Ishikawa (cell line): ENCODE measurements around the gene SENP7.

Experiments
- CEBPB ChIP-seq: IDR thresholded peaks from 2 replicates; pipeline ENCODE4 v1.6.1; 2012
- CREB1 ChIP-seq: IDR thresholded peaks from 2 replicates; pipeline ENCODE4 v1.6.1; 2012; ENCODE audit warnings: low read depth
- EGR1 ChIP-seq: IDR thresholded peaks from 2 replicates; pipeline ENCODE4 v1.6.1; 2012
- EP300 ChIP-seq: IDR thresholded peaks from 2 replicates; pipeline ENCODE4 v1.6.1; 2012; ENCODE audit warnings: borderline replicate concordance
- FOXM1 ChIP-seq: IDR thresholded peaks from 2 replicates; pipeline ENCODE4 v1.6.1; 2012; ENCODE audit warnings: low read depth, borderline replicate concordance
- MAX ChIP-seq: IDR thresholded peaks from 2 replicates; pipeline ENCODE4 v1.6.1; 2012
- NFIC ChIP-seq: IDR thresholded peaks from 2 replicates; pipeline ENCODE4 v1.6.1; 2012
- RAD21 ChIP-seq: IDR thresholded peaks from 2 replicates; pipeline ENCODE4 v1.6.1; 2012; ENCODE audit warnings: low read depth
- REST ChIP-seq: IDR thresholded peaks from 2 replicates; pipeline ENCODE4 v1.6.1; 2012; ENCODE audit warnings: low read depth, mild to moderate bottlenecking
- TAF1 ChIP-seq: IDR thresholded peaks from 2 replicates; pipeline ENCODE4 v1.6.1; 2012; ENCODE audit warnings: low read depth, mild to moderate bottlenecking
- TCF12 ChIP-seq: IDR thresholded peaks from 2 replicates; pipeline ENCODE4 v1.6.1; 2012; ENCODE audit warnings: low read depth
- TEAD4 ChIP-seq: IDR thresholded peaks from 2 replicates; pipeline ENCODE4 v1.6.1; 2012
- USF1 ChIP-seq: IDR thresholded peaks from 2 replicates; pipeline ENCODE4 v1.6.1; 2012
- YY1 ChIP-seq: IDR thresholded peaks from 2 replicates; pipeline ENCODE4 v1.6.1; 2012; ENCODE audit warnings: low read depth
- ZBTB7A ChIP-seq: IDR thresholded peaks from 2 replicates; pipeline ENCODE4 v1.6.1; 2012; ENCODE audit warnings: low read depth

Gene SENP7

GRCh38 chr3:101512646-101513418, at the start of gene SENP7:
Gene SENP7 (minus strand): TSS chr3:101513212. CDS start chr3:101513130, 82 bp downstream.
- TF ChIP-seq MAX (no peak), ZBTB7A (peak; percentile 68; the same call in 1 of the 2 replicates), USF1 (no peak), TAF1 (peak; percentile 77), TEAD4 (0 out of 2 replicates have a peak, but pooled peaks have one; percentile 11), CEBPB (peak; percentile 93), FOXM1 (0 out of 2 replicates have a peak, but pooled peaks have one; percentile 25), YY1 (peak; percentile 29; the same call in 1 of the 2 replicates), EP300 (no peak), EGR1 (peak; percentile 56; the same call in 1 of the 2 replicates), RAD21 (no peak), REST (0 out of 2 replicates have a peak, but pooled peaks have one; percentile 16)

- TF ChIP-seq CREB1, result peak; percentile 96
- 0 out of 2 replicates have a peak, but pooled peaks have one; percentile 2 for TF ChIP-seq CEBPB
- peak; percentile 3; the same call in 1 of the 2 replicates for TF ChIP-seq USF1
- peak; percentile 67 for TF ChIP-seq YY1
- peak; percentile 39; the same call in 1 of the 2 replicates for TF ChIP-seq NFIC
- TF ChIP-seq TCF12, result peak; percentile 63; the same call in 1 of the 2 replicates
- no peak for TF ChIP-seq ZBTB7A
- TF ChIP-seq TAF1, result peak; percentile 89
- TF ChIP-seq MAX, result peak; percentile 91
- no peak for TF ChIP-seq EP300
Observed at GRCh38 chr3:101561630-101562328, 48.8 kb upstream of the SENP7 start, which contains the start of gene TRMT10C. Gene TRMT10C (plus strand): TSS chr3:101561868. CDS start chr3:101564782, 2,914 bp downstream.

- TF ChIP-seq USF1 (no peak), FOXM1 (no peak), MAX (no peak), ZBTB7A (no peak), CREB1 (no peak), EGR1 (no peak), YY1 (no peak), RAD21 (no peak), EP300 (no peak), REST (no peak), TEAD4 (no peak), TAF1 (no peak), TCF12 (no peak), NFIC (no peak), CEBPB (no peak)
Observed at GRCh38 chr3:101556064-101556463, 43.1 kb upstream of the SENP7 start.

GRCh38 chr3:101549473-101549872, 36.5 kb upstream of the SENP7 start:
- TF ChIP-seq MAX, result no peak
- no peak for TF ChIP-seq TCF12
- no peak for TF ChIP-seq TEAD4
- TF ChIP-seq FOXM1, result no peak
- no peak for TF ChIP-seq EP300
- TF ChIP-seq USF1, result no peak
- TF ChIP-seq EGR1, result no peak
- no peak for TF ChIP-seq REST
- no peak for TF ChIP-seq CEBPB
- TF ChIP-seq TAF1, result no peak
- TF ChIP-seq ZBTB7A, result no peak
- no peak for TF ChIP-seq CREB1
- no peak for TF ChIP-seq RAD21
- TF ChIP-seq NFIC, result no peak
